Measurements from ENCODE around the gene GARIN1A.
"Not testable (repeated sequence)": the region's sequence is repeated elsewhere in the genome, so short reads cannot be mapped to it uniquely, and the experiment has no call there.

Gene GARIN1A

GRCh38 chr7:128687131-128687530 is 15.0 kb downstream of the GARIN1A start:
- no peak for DNase-seq

GRCh38 chr7:128688492-128688891 is 16.4 kb downstream of the GARIN1A start:
- DNase-seq = no peak

- not testable (repeated sequence) for DNase-seq
Observed at GRCh38 chr7:128689161-128689935, 17.3 kb downstream of the GARIN1A start.

GRCh38 chr7:128691227-128691626 is 19.1 kb downstream of the GARIN1A start:
- no peak for DNase-seq

- no peak for DNase-seq
Observed at GRCh38 chr7:128692623-128693270, 20.7 kb downstream of the GARIN1A start.

- DNase-seq = no peak
Observed at GRCh38 chr7:128693373-128694015, 21.4 kb downstream of the GARIN1A start.

- DNase-seq = no peak
Observed at GRCh38 chr7:128694738-128695137, 22.6 kb downstream of the GARIN1A start.

GRCh38 chr7:128697302-128697905 is 25.3 kb downstream of the GARIN1A start:
- peak; percentile 86 for DNase-seq

GRCh38 chr7:128699196-128699712 is 27.2 kb downstream of the GARIN1A start:
- DNase-seq = no peak

GRCh38 chr7:128699895-128700294 is 27.8 kb downstream of the GARIN1A start:
- DNase-seq = no peak

GRCh38 chr7:128701062-128701785 is 29.1 kb downstream of the GARIN1A start:
- DNase-seq = no peak

- DNase-seq = no peak
Observed at GRCh38 chr7:128703609-128704241, 31.6 kb downstream of the GARIN1A start.

GRCh38 chr7:128705891-128706333 is 33.8 kb downstream of the GARIN1A start:
- DNase-seq = peak; percentile 35

- DNase-seq = no peak
Observed at GRCh38 chr7:128707752-128708151, 35.7 kb downstream of the GARIN1A start.

- no peak for DNase-seq
Observed at GRCh38 chr7:128708235-128708634, 36.1 kb downstream of the GARIN1A start.

- no peak for DNase-seq
Observed at GRCh38 chr7:128708824-128709223, 36.7 kb downstream of the GARIN1A start.

- DNase-seq = peak; percentile 59
Observed at GRCh38 chr7:128710481-128710880, 38.4 kb downstream of the GARIN1A start.

- DNase-seq = no peak
Observed at GRCh38 chr7:128713794-128714193, 41.7 kb downstream of the GARIN1A start.

GRCh38 chr7:128714701-128715495 is 42.8 kb downstream of the GARIN1A start:
- peak; percentile 15 for DNase-seq

- DNase-seq = no peak
Observed at GRCh38 chr7:128718967-128719642, 47.0 kb downstream of the GARIN1A start.

All from suppressor macrophage treated with lipopolysaccharide for 4 hours (primary cell).